HEK293 (cell line): ENCODE results near the gene LMO2.

Experiments
- CTCF ChIA-PET: fragments of 350-600 bp; formaldehyde crosslinking; extraction: SDS; loops from one replicate; lab custom pipeline; 2021; ENCODE audit warnings: antibody characterized with exemption; lab: Yijun Ruan, JAX
- POLR2A ChIA-PET: fragments of 300-600 bp; formaldehyde crosslinking; extraction: SDS; loops from one replicate; lab custom pipeline; 2020; ENCODE audit warnings: antibody characterized with exemption, inconsistent platforms; lab: Yijun Ruan, JAX
- H3K27ac ChIP-seq: fragments of 200-500 bp; sonication (Bioruptor generic); 2 replicates; pipeline ENCODE4 v1.5.1; 2014; ENCODE audit warnings: low read depth, low read length, control low read depth, inconsistent platforms; ENCODE audit errors: extremely low read depth
- H3K36me3 ChIP-seq, 2 experiments: fragments of 200-500 bp in 1 of 2; sonication (Bioruptor generic) in 1 of 2; 1 replicate in 1 of 2; 2 replicates in 1 of 2; pipeline ENCODE4 v1.5.1; 2014 to 2017; ENCODE audit warnings: inconsistent platforms in 2 of 2, low read length in 2 of 2; ENCODE audit not compliant: control insufficient read depth in 2 of 2, insufficient read depth in 1 of 2
- H3K4me1 ChIP-seq: fragments of 200-500 bp; sonication (Bioruptor generic); 2 replicates; pipeline ENCODE4 v1.5.1; 2014; ENCODE audit warnings: mild to moderate bottlenecking, low read length, inconsistent platforms; ENCODE audit not compliant: control insufficient read depth, insufficient read depth
- H3K4me3 ChIP-seq: 2 replicates; pipeline ENCODE4 v1.5.1; 2011; ENCODE audit warnings: low read depth, mild to moderate bottlenecking, control low read depth, low read length, moderate library complexity
- H3K9me3 ChIP-seq: fragments of 200-500 bp; sonication (Bioruptor generic); 2 replicates; pipeline ENCODE4 v1.5.1; 2014; ENCODE audit warnings: low read depth, low read length, inconsistent platforms; ENCODE audit not compliant: control insufficient read depth, insufficient read depth
- ELK4 ChIP-seq: IDR thresholded peaks from 2 replicates; pipeline ENCODE4 v1.6.1; 2011; ENCODE audit warnings: mild to moderate bottlenecking, low read depth, low read length, borderline replicate concordance
- GLIS2 ChIP-seq: fragments of 450-650 bp; formaldehyde crosslinking; IDR thresholded peaks from 2 replicates; pipeline ENCODE4 v1.5.1; 2016; ENCODE audit warnings: missing biosample characterization, missing genetic modification characterization
- MYNN ChIP-seq: fragments of 450-650 bp; formaldehyde crosslinking; IDR thresholded peaks from 2 replicates; pipeline ENCODE4 v1.5.1; 2016; ENCODE audit warnings: missing biosample characterization, missing genetic modification characterization, borderline replicate concordance
- MZF1 ChIP-seq: fragments of 450-650 bp; formaldehyde crosslinking; IDR thresholded peaks from 2 replicates; pipeline ENCODE4 v1.5.1; 2017; ENCODE audit warnings: missing biosample characterization, missing genetic modification characterization, borderline replicate concordance
- SALL2 ChIP-seq: fragments of 450-650 bp; formaldehyde crosslinking; IDR thresholded peaks from 2 replicates; pipeline ENCODE4 v1.5.0; 2017; ENCODE audit warnings: missing biosample characterization, mild to moderate bottlenecking, missing genetic modification characterization, borderline replicate concordance
- ZBTB1 ChIP-seq: fragments of 450-650 bp; formaldehyde crosslinking; IDR thresholded peaks from 2 replicates; pipeline ENCODE4 v1.5.1; 2016; ENCODE audit warnings: missing biosample characterization, missing genetic modification characterization
- ZBTB8A ChIP-seq: fragments of 450-650 bp; formaldehyde crosslinking; IDR thresholded peaks from 2 replicates; pipeline ENCODE4 v1.5.1; 2016; ENCODE audit warnings: missing biosample characterization, missing genetic modification characterization
- ZFP69B ChIP-seq: fragments of 450-650 bp; formaldehyde crosslinking; IDR thresholded peaks from 2 replicates; pipeline ENCODE4 v1.5.1; 2016; ENCODE audit warnings: missing biosample characterization, missing genetic modification characterization
- ZNF274 ChIP-seq, 2 experiments: fragments of 200-500 bp in 1 of 2; fragments of 450-650 bp in 1 of 2; sonication (Bioruptor generic) in 1 of 2; formaldehyde crosslinking in 1 of 2; IDR thresholded peaks; 2 replicates each; pipeline versions ENCODE4 v1.5.1 to v1.6.1; 2014 to 2016; ENCODE audit warnings: borderline replicate concordance in 1 of 2, inconsistent platforms in 1 of 2, low read length in 1 of 2, missing biosample characterization in 1 of 2, missing genetic modification characterization in 1 of 2
- ZNF571 ChIP-seq: fragments of 450-650 bp; formaldehyde crosslinking; IDR thresholded peaks from 2 replicates; pipeline ENCODE4 v1.5.0; 2017; ENCODE audit warnings: missing biosample characterization, missing genetic modification characterization
- ZNF610 ChIP-seq: fragments of 450-650 bp; formaldehyde crosslinking; IDR thresholded peaks from 2 replicates; pipeline ENCODE4 v1.5.1; 2016; ENCODE audit warnings: missing biosample characterization, missing genetic modification characterization, borderline replicate concordance
- ZNF639 ChIP-seq: fragments of 450-650 bp; formaldehyde crosslinking; IDR thresholded peaks from 2 replicates; pipeline ENCODE4 v1.5.1; 2016; ENCODE audit warnings: missing biosample characterization, missing genetic modification characterization
- ZNF660 ChIP-seq: fragments of 450-650 bp; IDR thresholded peaks from 2 replicates; pipeline ENCODE4 v1.5.1; 2018; ENCODE audit warnings: missing biosample characterization, mild to moderate bottlenecking, missing genetic modification characterization
- ZNF768 ChIP-seq: fragments of 450-650 bp; formaldehyde crosslinking; IDR thresholded peaks from 2 replicates; pipeline ENCODE4 v1.5.1; 2018; ENCODE audit warnings: missing biosample characterization, mild to moderate bottlenecking, missing genetic modification characterization
- ZSCAN16 ChIP-seq: fragments of 450-650 bp; formaldehyde crosslinking; IDR thresholded peaks from 2 replicates; pipeline ENCODE4 v1.5.1; 2016; ENCODE audit warnings: missing biosample characterization, missing genetic modification characterization
- TF ChIP-seq, protein P1 (sequence below): fragments of 450-650 bp; formaldehyde crosslinking; IDR thresholded peaks from 2 replicates; pipeline ENCODE4 v1.5.1; 2016; ENCODE audit warnings: missing biosample characterization, missing genetic modification characterization
- TF ChIP-seq, protein P2 (sequence below): fragments of 450-650 bp; formaldehyde crosslinking; IDR thresholded peaks from 2 replicates; pipeline ENCODE4 v1.5.1; 2017; ENCODE audit warnings: missing biosample characterization, missing genetic modification characterization
- TF ChIP-seq, protein P3 (sequence below): fragments of 450-650 bp; formaldehyde crosslinking; IDR thresholded peaks from 2 replicates; pipeline ENCODE4 v1.5.1; 2017; ENCODE audit warnings: missing biosample characterization, missing genetic modification characterization

Gene LMO2

GRCh38 chr11:33904102-33904501 is 12.2 kb upstream of the LMO2 start:
- H3K4me1 ChIP-seq: no peaks in the 10 kb centered on the region
- no peak for TF ChIP-seq GLIS2 (tag by site-specific recombination)
- TF ChIP-seq ZFP69B (tag by site-specific recombination): no peak
- TF ChIP-seq ZNF274 (IDR thresholded peaks at IDR 0.05; ENCODE audit: low read length): no peak
- no peak for TF ChIP-seq ZNF274 (tag by site-specific recombination; IDR thresholded peaks at IDR 0.05; ENCODE audit: borderline replicate concordance)
- no peak for TF ChIP-seq ZNF610
- no peak for TF ChIP-seq SALL2 (tag by site-specific recombination)
- TF ChIP-seq, protein P1, sequence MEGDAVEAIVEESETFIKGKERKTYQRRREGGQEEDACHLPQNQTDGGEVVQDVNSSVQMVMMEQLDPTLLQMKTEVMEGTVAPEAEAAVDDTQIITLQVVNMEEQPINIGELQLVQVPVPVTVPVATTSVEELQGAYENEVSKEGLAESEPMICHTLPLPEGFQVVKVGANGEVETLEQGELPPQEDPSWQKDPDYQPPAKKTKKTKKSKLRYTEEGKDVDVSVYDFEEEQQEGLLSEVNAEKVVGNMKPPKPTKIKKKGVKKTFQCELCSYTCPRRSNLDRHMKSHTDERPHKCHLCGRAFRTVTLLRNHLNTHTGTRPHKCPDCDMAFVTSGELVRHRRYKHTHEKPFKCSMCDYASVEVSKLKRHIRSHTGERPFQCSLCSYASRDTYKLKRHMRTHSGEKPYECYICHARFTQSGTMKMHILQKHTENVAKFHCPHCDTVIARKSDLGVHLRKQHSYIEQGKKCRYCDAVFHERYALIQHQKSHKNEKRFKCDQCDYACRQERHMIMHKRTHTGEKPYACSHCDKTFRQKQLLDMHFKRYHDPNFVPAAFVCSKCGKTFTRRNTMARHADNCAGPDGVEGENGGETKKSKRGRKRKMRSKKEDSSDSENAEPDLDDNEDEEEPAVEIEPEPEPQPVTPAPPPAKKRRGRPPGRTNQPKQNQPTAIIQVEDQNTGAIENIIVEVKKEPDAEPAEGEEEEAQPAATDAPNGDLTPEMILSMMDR (tag by site-specific recombination): no peak
- no peak for TF ChIP-seq ZNF571
- TF ChIP-seq ZNF768: no peak
- no peak for TF ChIP-seq MYNN (tag by site-specific recombination)
- TF ChIP-seq ZNF639 (tag by site-specific recombination): no peak
- no peak for TF ChIP-seq ZBTB8A (tag by site-specific recombination)
- TF ChIP-seq, protein P2, sequence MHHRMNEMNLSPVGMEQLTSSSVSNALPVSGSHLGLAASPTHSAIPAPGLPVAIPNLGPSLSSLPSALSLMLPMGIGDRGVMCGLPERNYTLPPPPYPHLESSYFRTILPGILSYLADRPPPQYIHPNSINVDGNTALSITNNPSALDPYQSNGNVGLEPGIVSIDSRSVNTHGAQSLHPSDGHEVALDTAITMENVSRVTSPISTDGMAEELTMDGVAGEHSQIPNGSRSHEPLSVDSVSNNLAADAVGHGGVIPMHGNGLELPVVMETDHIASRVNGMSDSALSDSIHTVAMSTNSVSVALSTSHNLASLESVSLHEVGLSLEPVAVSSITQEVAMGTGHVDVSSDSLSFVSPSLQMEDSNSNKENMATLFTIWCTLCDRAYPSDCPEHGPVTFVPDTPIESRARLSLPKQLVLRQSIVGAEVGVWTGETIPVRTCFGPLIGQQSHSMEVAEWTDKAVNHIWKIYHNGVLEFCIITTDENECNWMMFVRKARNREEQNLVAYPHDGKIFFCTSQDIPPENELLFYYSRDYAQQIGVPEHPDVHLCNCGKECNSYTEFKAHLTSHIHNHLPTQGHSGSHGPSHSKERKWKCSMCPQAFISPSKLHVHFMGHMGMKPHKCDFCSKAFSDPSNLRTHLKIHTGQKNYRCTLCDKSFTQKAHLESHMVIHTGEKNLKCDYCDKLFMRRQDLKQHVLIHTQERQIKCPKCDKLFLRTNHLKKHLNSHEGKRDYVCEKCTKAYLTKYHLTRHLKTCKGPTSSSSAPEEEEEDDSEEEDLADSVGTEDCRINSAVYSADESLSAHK: no peak
- no peak for TF ChIP-seq ZBTB1 (tag by site-specific recombination)
- no peak for TF ChIP-seq ZNF660
- TF ChIP-seq ELK4: no peak
- TF ChIP-seq, protein P3, sequence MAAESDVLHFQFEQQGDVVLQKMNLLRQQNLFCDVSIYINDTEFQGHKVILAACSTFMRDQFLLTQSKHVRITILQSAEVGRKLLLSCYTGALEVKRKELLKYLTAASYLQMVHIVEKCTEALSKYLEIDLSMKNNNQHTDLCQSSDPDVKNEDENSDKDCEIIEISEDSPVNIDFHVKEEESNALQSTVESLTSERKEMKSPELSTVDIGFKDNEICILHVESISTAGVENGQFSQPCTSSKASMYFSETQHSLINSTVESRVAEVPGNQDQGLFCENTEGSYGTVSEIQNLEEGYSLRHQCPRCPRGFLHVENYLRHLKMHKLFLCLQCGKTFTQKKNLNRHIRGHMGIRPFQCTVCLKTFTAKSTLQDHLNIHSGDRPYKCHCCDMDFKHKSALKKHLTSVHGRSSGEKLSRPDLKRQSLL (tag by site-specific recombination): no peak
- no peak for TF ChIP-seq ZSCAN16 (tag by site-specific recombination)
- TF ChIP-seq MZF1 (tag by site-specific recombination): no peak
- H3K4me3 ChIP-seq: no peak overlapping the region
- ChIA-PET CTCF (no interaction called here), POLR2A (no interaction called here)
- H3K36me3 ChIP-seq: no peaks in the 10 kb centered on the region
- no peaks in the 10 kb centered on the region for H3K9me3 ChIP-seq
- H3K27ac ChIP-seq: no peak overlapping the region
